Gastrocnemius medialis (tissue), 4 donors: ENCODE data around the gene ZCCHC18.

Experiments used
- POLR2A ChIP-seq, 2 donors: fragments of 450-650 bp; IDR thresholded peaks; one replicate each; pipeline ENCODE4 v1.6.1; 2017; ENCODE audit warnings: antibody characterized with exemption in 2 of 2, mild to moderate bottlenecking in 2 of 2, moderate library complexity in 2 of 2
- TF ChIP-seq, protein P1 (sequence below), 5 experiments: fragments of 450-650 bp in 3 of 5; fragments of 200-600 bp in 2 of 5; sonication (generic) in 2 of 5; IDR thresholded peaks in 4 of 5; conservative IDR thresholded peaks in 1 of 5; 1 replicate in 4 of 5; 2 replicates in 1 of 5; pipeline ENCODE4 v1.5.1; 2016 to 2019; ENCODE audit warnings: antibody characterized with exemption in 5 of 5, mild to moderate bottlenecking in 3 of 5, moderate library complexity in 3 of 5

DNA sequence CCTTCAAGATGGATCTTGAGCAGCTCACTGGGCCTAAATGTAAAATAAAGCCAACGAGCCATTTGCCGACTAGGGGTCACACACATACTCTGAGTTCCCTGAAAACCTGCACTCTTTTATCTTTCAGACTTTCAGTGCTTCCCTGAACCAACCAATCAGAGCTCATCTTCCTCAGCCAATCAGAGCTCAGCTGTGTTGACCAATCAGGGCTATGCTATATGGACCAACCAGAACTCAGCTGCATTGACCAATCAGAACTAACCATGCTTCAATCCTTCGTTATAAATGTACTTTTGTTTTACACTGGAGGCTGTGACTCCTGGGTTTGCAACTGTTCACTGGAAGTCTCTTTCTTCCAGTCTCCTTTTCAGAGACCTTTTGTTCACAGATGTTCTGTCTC, 25.2 kb downstream of the ZCCHC18 start:
- TF ChIP-seq, protein P1, sequence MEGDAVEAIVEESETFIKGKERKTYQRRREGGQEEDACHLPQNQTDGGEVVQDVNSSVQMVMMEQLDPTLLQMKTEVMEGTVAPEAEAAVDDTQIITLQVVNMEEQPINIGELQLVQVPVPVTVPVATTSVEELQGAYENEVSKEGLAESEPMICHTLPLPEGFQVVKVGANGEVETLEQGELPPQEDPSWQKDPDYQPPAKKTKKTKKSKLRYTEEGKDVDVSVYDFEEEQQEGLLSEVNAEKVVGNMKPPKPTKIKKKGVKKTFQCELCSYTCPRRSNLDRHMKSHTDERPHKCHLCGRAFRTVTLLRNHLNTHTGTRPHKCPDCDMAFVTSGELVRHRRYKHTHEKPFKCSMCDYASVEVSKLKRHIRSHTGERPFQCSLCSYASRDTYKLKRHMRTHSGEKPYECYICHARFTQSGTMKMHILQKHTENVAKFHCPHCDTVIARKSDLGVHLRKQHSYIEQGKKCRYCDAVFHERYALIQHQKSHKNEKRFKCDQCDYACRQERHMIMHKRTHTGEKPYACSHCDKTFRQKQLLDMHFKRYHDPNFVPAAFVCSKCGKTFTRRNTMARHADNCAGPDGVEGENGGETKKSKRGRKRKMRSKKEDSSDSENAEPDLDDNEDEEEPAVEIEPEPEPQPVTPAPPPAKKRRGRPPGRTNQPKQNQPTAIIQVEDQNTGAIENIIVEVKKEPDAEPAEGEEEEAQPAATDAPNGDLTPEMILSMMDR (IDR thresholded peaks at IDR 0.05 in 4 of 5, conservative IDR thresholded peaks at IDR 0.05 in 1 of 5): no peak
- no peak for TF ChIP-seq POLR2A (IDR thresholded peaks at IDR 0.05)
